ENCODE data around the gene GAGE12F. TPM values are rescaled to one million over a fixed set of nuclear protein-coding genes. Genes with fewer than 3 reads are reported as not detected.

Gene GAGE12F
- not detected in 2 replicates for total RNA-seq

GRCh38 chrX:49560542-49560941 lies at the start of gene GAGE12F:
Gene GAGE12F (plus strand): TSS chrX:49560842. CDS start chrX:49561997, 1,155 bp downstream.

GRCh38 chrX:49531877-49532276 lies 28.8 kb upstream of the GAGE12F start, which contains the start of gene GAGE12C:
Gene GAGE12C (plus strand): TSS chrX:49532177. CDS start chrX:49533332, 1,155 bp downstream.

GRCh38 chrX:49541433-49541832 lies 19.2 kb upstream of the GAGE12F start, which contains the start of gene GAGE12D:
Gene GAGE12D (plus strand): TSS chrX:49541733. CDS start chrX:49542888, 1,155 bp downstream.

GRCh38 chrX:49550989-49551388 lies 9.7 kb upstream of the GAGE12F start, which contains the start of gene GAGE12E:
Gene GAGE12E (plus strand): TSS chrX:49551289. CDS start chrX:49552444, 1,155 bp downstream.

GRCh38 chrX:49570100-49570499 lies 9.5 kb downstream of the GAGE12F start, which contains the start of gene GAGE12G:
Gene GAGE12G (plus strand): TSS chrX:49570400. CDS start chrX:49571555, 1,155 bp downstream.

GRCh38 chrX:49579649-49580048 lies 19.0 kb downstream of the GAGE12F start, which contains the start of gene GAGE12H:
Gene GAGE12H (plus strand): TSS chrX:49579949. CDS start chrX:49581104, 1,155 bp downstream.

GRCh38 chrX:49589196-49589595 lies 28.6 kb downstream of the GAGE12F start, which contains the start of gene GAGE2A:
Gene GAGE2A (plus strand): TSS chrX:49589496. CDS start chrX:49590651, 1,155 bp downstream.

GRCh38 chrX:49598720-49599119 lies 38.1 kb downstream of the GAGE12F start, which contains the start of gene GAGE1:
Gene GAGE1 (plus strand): TSS chrX:49599020. CDS start chrX:49600175, 1,155 bp downstream.

Other genes starting within 250 kb of the GAGE12F start
- gene GAGE12J, start 238.8 kb upstream of the GAGE12F start, total RNA-seq = not detected in 2 replicates
- gene GAGE13, start 229.3 kb upstream of the GAGE12F start, total RNA-seq = not detected in 2 replicates
- gene GAGE12C, start 28.7 kb upstream of the GAGE12F start, total RNA-seq = not detected in 2 replicates
- not detected in 2 replicates for gene GAGE12D, start 19.1 kb upstream of the GAGE12F start, total RNA-seq
- gene GAGE12E, start 9.6 kb upstream of the GAGE12F start, total RNA-seq = not detected in 2 replicates
- not detected in 2 replicates for gene GAGE12G, start 9.6 kb downstream of the GAGE12F start, total RNA-seq
- gene GAGE12H, start 19.1 kb downstream of the GAGE12F start, total RNA-seq = not detected in 2 replicates
- gene GAGE2A, start 28.7 kb downstream of the GAGE12F start, total RNA-seq = not detected in 2 replicates
- gene GAGE1, start 38.2 kb downstream of the GAGE12F start, total RNA-seq = not detected in 2 replicates
- not detected in 2 replicates for gene PAGE1, start 135.1 kb downstream of the GAGE12F start, total RNA-seq

All from bladder microvascular endothelial cell (primary cell).